Activated naive CD8-positive, alpha-beta T cell (primary cell): ENCODE results near the gene APEX2.
A peak's percentile ranks its signal among the peaks of the same experiment; 100 is the strongest.
"Not testable (repeated sequence)": the region's sequence is repeated elsewhere in the genome, so short reads cannot be mapped to it uniquely, and the experiment has no call there.

Source experiments
- H3K27ac Mint-ChIP-seq: one replicate; pipeline ENCODE4 v1.8.0; 2021; ENCODE audit warnings: mixed read lengths
- H3K27me3 Mint-ChIP-seq: one replicate; pipeline ENCODE4 v1.8.0; 2021; ENCODE audit warnings: mixed read lengths
- H3K36me3 Mint-ChIP-seq: one replicate; pipeline ENCODE4 v1.8.0; 2021; ENCODE audit warnings: mixed read lengths
- H3K4me1 Mint-ChIP-seq: one replicate; pipeline ENCODE4 v1.8.0; 2021; ENCODE audit warnings: low read depth, mixed read lengths
- H3K4me3 Mint-ChIP-seq: one replicate; pipeline ENCODE4 v1.8.0; 2021; ENCODE audit warnings: mild to moderate bottlenecking, mixed read lengths
- H3K9me3 Mint-ChIP-seq: one replicate; pipeline ENCODE4 v1.8.0; 2021; ENCODE audit warnings: low read depth, mixed read lengths

Gene APEX2

DNA sequence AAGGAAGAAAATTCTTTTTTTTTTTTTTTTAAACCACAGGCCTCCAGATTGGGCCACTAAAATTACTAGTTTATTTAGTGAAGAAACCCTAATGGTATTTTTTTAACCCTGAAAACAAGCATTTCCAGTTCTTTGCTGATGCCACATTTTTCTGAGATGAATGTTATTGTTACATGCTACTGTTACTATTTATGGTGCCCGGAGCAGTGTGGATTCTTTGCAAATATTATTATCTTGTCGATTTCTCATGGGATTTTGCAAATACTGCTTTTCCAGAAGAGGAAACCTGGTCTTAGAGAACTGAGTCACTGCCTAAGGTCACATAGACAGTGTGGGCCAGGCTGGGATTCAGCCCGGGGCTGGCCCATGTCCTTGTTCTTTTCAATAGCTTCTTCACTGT is 39.3 kb downstream of the APEX2 start:
- Mint-ChIP-seq H3K27ac (no peak overlapping the region), H3K9me3 (no peaks in the 10 kb centered on the region), H3K27me3 (no peaks in the 10 kb centered on the region)

DNA sequence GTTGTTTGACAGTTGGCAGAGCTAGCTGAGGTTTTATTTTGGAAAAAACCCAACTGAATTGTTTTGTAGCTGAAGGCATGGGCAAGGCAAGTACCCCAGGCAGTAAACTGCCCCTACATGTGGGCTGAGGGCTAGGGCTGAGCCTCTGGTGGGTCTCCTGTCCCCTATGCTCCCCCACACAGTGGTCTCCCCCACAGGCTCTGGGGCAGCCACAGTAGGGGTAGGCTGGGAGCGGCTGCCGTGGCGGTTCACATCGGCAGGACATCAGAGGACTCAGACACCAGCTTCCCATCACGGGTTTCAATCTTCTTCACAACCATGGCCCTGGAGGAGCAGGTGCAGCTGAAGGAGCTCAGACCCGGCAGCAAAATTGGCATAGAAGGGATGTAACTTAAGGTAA is 41.4 kb downstream of the APEX2 start:
- H3K4me3 Mint-ChIP-seq = no peak overlapping the region
- H3K27ac Mint-ChIP-seq = no peak overlapping the region
- no peaks in the 10 kb centered on the region for H3K27me3 Mint-ChIP-seq

More for the DNA sequence above, 39.3 kb downstream of the APEX2 start:
- H3K4me1 Mint-ChIP-seq = no peaks in the 10 kb centered on the region
- no peak overlapping the region for H3K4me3 Mint-ChIP-seq
- no peaks in the 10 kb centered on the region for H3K36me3 Mint-ChIP-seq

DNA sequence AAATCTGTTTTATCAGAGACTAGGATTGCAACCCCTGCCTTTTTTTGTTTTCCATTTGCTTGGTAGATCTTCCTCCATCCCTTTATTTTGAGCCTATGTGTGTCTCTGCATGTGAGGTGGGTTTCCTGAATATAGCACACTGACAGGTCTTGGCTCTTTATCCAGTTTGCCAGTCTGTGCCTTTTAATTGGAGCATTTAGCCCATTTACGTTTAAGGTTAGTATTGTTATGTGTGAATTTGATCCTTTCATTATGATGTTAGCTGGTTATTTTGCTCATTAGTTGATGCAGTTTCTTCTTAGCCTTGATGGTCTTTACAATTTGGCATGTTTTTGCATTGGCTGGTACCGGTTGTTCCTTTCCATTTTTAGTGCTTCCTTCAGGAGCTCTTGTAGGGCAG is 50.4 kb downstream of the APEX2 start:
- H3K4me3 Mint-ChIP-seq, H3K27ac Mint-ChIP-seq, H3K9me3 Mint-ChIP-seq, H3K4me1 Mint-ChIP-seq, H3K36me3 Mint-ChIP-seq, H3K27me3 Mint-ChIP-seq: not testable (repeated sequence)

More for the DNA sequence above, 41.4 kb downstream of the APEX2 start:
- Mint-ChIP-seq H3K36me3 (no peaks in the 10 kb centered on the region), H3K4me1 (no peaks in the 10 kb centered on the region), H3K9me3 (no peaks in the 10 kb centered on the region)

DNA sequence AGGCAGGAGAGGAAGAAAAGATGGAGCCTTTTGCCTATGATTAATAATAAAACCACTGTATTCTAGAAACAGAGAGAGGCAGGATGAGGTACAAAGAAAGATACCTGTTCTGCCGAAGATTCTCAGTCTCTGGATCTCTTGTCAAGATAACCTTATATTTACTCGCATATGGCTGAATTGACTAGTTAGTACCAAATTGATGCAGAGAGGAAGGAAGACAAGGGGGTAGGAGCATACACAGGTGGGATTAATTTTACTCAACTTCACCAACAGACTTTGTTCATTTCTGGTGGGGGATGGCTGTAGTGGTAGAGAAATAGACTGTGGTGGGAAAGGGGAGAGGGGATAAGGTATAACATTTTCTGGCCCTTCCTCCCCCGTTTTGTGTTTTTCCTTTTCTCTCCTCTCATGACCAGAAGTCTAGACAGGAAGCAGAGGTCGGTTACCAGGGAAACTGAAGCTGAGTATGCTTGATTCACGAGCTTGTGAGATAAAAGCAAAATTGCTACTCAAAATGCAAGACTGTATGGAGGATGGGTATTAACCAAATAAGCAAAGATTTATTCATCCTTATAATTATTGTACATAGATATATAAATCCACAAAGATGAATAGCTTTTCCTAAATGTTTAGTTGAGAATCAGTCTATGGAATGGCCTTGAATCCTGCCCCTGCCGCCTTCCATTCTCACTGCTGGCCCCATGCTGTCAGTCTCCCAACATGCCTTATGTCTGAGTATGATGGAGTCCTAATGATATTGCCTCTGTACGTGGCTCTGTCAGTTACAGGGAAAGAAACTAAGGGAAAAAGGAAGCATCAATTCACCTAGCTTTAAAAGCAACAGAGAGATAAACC is 56.9 kb downstream of the APEX2 start:
- Mint-ChIP-seq H3K9me3 (no peaks in the 10 kb centered on the region), H3K4me3 (peak overlapping the region; percentile 82), H3K36me3 (no peaks in the 10 kb centered on the region), H3K27ac (peak overlapping the region; percentile 46), H3K27me3 (no peaks in the 10 kb centered on the region), H3K4me1 (peaks cover 22% of the 10 kb centered on the region)

DNA sequence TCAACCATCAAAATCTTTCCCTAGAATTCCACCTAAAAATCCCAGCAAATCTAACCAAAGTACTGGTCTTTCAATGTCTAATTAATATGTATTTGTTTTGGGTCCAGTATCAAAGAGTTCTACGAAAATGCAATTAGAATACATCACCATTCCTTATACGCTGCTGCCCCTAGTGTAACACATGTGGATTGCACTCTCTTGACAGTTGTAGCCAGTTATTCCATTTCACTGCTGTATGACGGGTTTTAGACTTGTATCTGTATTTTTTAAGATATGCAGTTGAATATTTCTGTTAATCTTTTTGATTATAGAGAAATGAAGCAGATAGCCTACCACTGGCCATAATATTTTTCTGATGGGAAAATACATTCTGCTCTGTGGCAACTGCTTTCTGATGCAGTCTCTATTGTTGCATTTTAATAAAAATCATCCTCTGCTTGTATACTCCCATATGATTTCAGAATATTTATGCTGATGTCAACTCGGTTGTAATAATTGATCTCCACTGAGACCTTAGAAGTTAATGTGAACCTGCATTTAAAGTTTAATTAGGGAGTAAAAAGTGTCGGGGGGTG is 57.6 kb downstream of the APEX2 start:
- Mint-ChIP-seq H3K4me3 (peak overlapping the region; percentile 82), H3K4me1 (peaks cover 22% of the 10 kb centered on the region), H3K9me3 (no peaks in the 10 kb centered on the region), H3K36me3 (no peaks in the 10 kb centered on the region), H3K27ac (no peak overlapping the region), H3K27me3 (no peaks in the 10 kb centered on the region)
